HG03039 (cell line): Measurements from ENCODE around the gene DUSP22.
"Not testable (repeated sequence)": the region's sequence is repeated elsewhere in the genome, so short reads cannot be mapped to it uniquely, and the experiment has no call there.

Experiments
- ATAC-seq: cut with Tn5 transposase; IDR thresholded peaks from one replicate; pipeline ENCODE4 v1.9.1; 2021; ENCODE audit warnings: mild to moderate bottlenecking, moderate library complexity; ENCODE audit not compliant: unreplicated experiment

The DUSP22 gene

DNA sequence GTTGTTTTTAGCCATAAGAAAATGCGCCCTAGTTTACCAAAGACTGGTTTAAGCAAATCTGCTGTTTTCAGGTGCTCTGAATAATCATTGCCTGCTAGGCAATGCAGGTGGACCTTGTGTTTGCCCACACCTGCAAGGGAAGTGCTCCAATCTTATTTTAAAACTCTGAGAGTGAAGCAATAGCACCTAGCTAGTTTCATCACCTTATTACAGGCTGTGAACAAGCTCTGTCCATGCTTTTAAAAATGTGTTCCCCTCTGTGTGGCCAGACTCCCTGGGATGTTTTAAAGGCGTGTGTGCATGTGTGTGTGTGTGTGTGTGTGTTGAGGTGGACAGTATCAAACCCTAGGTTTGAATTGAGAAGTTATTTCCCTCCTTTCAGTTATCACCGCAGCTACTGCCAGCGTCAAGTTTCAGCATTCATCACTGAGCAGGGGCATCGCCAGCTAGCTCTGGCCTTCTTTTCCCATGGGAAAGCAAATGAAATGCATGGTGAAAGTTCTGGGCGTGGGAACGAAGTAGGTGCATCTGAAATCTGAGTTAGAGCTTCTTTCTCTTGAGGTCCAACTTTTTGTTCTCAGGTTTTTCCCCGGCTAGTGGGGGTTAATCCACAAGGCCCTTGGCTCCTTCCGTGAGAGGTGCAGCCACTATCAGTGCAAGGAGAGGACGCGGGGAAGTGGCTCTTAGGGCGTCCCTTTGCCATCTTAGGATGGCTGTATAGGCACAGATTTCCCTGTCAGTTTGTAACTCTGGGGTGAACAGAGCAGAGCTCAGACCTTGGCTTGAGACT, 30.8 kb downstream of the DUSP22 start:
- no peak for ATAC-seq

DNA sequence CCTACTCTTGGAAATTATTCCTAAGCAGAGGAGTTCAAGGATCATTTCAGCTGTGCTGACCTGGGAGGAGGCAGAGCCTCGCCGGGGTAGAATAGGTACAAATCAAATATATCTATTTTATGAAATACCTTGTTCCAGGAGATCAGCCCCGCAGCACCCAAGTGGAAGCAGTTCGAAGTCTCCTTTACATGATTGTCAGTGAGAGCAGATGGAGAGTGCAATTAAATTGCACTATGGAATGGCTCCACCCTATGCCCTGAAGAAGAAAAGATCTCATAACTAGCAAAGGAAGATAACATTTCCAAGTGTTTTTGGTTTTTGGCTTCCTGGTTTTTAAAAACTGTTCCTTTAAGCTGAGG, 31.4 kb downstream of the DUSP22 start:
- ATAC-seq = no peak

DNA sequence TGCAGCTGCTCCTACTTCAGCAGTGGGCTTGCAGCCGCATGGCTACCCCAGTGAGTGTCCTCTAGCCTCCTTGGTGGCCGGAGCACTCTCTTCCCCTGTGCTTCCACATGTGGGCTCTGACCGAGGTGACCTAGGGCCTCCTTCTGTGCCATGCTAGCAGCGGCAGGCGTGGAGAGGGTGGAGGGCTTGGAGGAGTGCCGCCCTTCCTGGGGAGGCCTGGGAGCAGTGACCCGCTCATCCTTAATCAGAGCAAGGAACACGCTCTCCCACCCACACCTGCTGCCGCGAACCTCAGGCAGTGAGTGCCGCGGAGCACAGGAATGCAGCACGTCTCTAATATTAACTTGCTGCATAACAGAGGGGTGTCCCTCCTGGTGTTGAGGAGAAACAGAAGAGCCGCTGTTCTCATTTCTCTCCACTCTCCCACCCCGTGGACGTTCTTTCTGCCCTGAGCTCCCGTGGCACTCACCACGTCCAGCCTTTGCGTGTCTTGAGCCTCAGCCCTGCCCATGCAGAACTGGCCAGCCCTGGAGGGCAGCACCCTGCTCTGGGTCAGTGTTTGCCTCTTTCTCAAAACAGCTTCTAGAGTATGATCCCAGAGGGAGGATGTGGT, 31.9 kb downstream of the DUSP22 start:
- ATAC-seq = no peak

DNA sequence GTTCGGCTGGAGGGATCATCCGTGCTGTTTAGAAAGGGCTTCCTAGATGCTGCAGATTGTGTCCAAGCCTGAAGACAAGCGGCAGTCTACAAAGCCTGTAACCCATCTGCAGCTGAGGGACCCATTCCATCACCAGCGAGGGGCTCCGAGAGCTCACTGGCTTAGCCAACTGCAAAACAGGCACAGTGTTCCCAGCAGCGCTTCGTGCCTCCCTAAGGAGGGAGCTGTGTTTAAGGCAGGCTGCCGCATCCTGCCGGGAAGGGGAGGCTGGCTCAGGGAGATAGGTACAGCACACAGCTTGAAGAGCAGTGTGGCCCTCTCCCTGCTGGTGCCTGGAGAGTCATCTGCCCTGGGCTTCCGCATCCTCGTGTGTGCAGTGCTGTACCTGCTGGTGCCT, 32.4 kb downstream of the DUSP22 start:
- no peak for ATAC-seq

DNA sequence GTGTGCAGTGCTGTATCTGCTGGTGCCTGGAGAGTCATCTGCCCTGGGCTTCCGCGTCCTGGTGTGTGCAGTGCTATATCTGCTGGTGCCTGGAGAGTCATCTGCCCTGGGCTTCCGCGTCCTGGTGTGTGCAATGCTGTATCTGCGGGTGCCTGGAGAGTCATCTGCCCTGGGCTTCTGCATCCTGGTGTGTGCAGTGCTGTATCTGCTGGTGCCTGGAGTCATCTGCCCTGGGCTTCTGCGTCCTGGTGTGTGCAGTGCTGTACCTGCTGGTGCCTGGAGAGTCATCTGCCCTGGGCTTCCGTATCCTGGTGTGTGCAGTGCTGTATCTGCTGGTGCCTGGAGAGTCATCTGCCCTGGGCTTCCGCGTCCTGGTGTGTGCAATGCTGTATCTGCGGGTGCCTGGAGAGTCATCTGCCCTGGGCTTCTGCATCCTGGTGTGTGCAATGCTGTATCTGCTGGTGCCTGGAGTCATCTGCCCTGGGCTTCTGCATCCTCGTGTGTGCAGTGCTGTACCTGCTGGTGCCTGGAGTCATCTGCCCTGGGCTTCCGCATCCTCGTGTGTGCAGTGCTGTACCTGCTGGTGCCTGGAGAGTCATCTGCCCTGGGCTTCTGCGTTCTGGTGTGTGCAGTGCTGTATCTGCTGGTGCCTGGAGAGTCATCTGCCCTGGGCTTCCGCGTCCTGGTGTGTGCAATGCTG, 33.0 kb downstream of the DUSP22 start:
- not testable (repeated sequence) for ATAC-seq

DNA sequence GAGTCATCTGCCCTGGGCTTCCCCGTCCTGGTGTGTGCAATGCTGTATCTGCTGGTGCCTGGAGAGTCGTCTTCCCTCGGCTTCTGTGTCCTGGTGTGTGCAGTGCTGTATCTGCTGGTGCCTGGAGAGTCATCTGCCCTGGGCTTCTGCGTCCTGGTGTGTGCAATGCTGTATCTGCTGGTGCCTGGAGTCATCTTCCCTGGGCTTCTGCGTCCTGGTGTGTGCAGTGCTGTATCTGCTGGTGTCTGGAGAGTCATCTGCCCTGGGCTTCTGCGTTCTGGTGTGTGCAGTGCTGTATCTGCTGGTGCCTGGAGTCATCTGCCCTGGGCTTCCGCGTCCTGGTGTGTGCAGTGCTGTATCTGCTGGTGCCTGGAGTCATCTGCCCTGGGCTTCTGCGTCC, 33.8 kb downstream of the DUSP22 start:
- ATAC-seq = not testable (repeated sequence)

DNA sequence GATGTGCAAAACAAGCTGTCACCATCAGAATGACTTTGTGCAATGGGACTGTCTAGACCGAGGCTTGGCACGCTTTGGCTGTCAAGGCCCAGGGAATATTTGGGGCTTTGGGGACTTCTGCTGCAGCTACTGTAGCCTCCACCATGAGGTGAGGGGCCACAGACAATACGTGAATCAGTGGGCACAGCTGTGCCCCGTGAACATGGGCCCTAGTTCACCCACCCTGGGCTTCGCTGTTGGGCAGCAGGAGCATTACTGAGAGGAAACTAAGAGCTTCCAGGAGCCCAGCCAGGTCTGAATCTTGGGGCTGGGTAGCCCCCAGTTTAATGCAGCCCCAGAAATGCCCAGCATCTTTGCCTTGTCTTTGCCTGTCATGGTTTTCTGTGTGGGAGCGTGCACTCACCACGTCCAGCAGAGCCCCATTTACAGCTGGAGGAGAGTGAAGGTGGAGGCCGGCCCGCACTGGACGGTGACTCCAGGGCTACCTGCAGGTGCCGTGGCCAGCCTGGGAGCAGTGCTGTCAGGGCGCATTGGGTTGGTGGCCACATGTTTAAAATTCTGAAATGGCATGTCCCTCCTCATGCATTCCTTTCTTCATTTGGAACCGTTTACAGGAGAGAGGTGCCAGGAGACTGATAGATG, 34.7 kb downstream of the DUSP22 start:
- no peak for ATAC-seq

DNA sequence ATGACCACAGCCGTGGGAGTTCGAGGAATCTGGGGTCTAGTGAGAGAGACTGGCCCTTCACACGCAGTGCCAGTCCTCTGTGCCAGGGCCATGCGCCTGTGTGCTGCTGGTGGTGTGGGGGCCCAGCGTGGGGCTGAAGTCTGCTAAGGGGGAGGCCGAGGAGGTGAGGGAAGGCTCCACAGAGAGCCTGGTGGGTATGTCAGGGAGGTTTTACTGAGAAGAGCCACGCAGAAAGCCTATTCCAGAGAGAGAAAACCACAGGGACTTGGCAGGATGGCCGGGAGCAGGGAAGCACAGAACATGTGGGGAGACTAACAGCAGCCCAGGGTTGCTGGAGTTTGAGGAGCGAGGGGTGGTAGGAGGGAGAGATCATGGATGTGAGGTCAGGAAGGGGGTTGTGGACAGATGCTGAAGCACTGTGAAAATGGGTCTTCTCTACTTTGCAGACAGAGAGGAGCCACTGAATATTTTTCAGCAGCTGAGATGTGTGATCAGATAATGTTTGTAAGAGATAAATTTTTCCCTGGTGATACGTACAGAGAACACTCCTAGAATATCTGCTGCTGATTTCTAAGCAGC, 35.3 kb downstream of the DUSP22 start:
- ATAC-seq = no peak

DNA sequence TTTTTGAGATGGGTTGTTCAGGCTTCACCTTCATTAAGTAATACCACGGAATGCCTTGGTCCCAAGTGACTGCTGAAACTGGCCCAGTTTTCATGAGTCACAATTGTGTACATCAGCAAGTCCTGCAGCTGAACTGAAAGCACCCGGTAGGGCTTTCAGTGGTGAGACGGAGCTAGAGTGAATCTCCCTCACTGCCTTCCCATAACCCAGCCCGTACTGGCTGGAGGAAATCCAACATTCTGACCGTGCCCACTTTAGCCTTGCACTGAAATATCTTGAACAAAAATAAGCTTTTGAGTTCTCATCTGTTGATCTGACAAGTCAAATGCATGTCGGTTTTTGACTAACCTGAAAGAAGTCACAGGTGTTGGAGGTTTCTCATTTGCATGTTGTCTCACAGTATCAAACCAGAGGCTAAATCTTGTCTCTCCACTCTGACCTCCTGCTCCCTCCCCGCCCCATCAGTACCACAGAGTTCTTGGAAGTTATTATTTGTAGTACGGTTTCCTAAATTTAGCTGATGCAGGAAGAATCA, 35.9 kb downstream of the DUSP22 start:
- peak; percentile 71 for ATAC-seq

DNA sequence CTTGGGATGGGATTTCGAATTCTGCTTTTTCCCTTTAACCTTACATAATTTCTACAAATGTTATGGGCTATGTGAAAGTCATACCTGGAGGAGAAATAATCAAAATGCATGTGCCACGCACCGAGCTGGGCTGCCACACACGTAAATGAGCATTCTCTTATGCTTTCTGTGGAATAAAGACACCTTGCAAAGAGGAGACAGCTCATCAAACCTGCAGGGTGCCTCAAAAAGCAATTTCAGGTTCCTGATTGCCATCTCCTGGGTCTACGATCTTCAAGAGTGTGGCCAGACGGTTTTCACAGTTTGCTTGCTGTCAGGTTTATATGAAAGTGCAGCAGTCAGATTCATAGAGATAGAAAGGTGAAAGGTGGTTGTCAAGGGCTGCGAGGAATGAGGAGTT, 36.6 kb downstream of the DUSP22 start:
- no peak for ATAC-seq

DNA sequence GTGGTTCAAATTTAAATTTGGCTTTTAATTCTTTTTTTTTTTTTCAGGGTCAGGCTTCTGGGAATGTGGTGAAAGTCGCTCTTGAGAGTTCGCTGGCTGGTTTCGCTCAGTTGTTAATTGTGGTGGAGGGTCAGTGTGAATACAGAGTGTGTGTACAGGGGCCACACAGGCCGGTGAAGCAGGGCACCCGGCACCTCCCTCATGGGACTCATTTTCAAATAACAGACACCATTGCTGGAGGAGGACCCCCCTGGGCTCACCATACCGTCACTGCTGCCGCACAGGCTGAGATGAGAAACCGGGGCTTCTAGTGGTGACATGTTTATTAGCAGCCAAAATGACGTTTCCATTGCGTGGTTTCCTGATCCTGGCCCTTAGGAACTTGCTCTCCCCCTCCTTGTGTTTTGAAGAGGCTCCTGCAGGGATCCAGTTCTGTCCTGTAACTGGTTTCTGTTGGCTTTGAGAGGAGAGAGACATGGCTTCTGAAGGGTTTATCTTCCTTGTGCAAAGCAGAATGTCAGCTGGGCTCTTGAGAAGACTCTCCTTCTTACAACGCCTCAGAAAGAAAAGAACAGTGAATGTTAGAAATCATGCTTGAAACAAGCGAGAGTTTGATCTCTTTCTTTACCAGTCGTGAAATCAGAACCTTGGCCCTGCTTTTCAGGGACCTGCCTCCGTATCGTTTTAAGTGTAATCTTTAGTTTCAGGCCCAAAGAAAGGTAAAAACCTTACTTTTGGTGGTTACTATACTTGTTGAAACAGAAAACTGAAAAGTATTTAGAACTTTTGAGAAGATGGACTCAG, 37.8 kb downstream of the DUSP22 start:
- ATAC-seq = no peak

DNA sequence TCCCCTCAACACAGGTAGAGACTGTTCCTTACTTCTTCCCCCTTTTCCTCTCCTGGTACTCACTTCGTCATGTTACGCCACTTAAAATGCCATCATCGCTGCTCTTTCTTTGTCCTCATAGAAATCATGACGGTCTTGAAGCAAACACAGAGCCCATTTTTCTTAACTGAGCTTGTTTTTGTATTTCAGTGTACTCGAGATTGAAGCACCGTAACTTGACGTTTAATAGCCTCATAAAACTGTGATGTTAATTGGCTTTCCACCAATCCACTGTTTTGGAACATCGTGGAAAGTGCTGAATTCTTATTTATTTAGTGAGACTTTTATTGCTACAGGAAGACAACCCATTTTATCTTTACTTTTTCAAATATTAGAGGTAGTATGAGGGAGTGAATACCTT, 38.7 kb downstream of the DUSP22 start:
- no peak for ATAC-seq

DNA sequence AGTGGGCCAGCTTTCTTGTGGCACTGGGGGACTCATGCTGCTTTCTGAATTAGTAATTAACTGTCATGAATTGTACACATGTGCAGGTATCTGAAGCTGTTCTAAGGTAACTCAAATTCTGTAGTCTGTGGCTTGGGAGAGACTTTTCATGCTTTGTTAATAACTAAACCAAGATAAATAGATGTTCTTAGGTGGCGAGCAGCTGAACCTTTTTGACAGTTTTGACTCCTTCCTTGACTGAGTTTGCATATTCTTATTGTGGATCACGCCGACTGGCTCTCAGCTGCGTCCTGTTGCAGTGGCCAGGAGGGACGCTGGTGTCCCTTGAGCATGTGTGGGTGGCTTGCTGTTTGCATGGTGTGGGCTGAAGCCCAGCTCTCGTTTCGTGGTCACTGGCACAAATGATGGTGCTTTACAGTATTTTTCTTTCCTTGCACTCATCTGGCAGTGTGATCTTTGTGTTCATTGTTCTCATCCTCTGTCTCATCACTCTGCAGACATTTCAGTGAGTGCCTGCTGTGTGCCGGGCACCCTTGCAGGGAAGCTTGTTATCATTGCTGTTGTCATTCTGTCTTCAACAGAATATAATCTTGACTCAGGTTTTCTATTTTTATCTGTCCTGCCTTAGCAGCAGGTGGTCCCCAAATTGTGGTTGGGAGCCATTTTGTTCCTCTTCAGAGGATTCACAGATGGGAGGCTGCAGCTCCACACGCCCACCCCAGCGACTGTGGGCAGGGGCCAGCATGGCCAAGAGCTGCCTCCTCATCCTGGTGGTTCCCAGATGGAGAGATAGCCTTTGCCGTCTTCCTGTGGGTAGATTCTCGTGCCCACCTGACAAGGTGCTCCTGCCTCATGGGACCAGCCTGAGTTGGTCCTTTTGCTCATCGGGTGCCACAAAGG, 39.6 kb downstream of the DUSP22 start:
- ATAC-seq = peak; percentile 28

DNA sequence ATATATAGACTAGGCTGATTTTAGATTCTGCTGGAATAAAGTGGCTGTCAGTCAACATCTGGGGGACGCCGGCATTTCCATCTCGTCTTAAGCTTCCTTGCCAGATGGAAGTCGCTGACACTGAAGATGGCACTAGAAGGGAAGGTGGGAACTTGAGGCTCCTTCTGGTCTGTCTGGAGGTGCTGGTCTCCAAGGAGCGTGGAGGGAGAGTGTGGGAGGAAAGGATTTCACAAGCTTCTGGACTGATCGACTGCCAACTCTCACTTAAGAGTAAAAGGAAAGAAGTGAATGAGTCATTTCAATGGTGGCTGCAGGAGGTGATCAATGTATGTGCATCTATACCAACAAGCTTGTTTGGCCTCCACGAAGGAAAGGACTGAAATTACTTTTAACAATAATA, 40.4 kb downstream of the DUSP22 start:
- no peak for ATAC-seq

DNA sequence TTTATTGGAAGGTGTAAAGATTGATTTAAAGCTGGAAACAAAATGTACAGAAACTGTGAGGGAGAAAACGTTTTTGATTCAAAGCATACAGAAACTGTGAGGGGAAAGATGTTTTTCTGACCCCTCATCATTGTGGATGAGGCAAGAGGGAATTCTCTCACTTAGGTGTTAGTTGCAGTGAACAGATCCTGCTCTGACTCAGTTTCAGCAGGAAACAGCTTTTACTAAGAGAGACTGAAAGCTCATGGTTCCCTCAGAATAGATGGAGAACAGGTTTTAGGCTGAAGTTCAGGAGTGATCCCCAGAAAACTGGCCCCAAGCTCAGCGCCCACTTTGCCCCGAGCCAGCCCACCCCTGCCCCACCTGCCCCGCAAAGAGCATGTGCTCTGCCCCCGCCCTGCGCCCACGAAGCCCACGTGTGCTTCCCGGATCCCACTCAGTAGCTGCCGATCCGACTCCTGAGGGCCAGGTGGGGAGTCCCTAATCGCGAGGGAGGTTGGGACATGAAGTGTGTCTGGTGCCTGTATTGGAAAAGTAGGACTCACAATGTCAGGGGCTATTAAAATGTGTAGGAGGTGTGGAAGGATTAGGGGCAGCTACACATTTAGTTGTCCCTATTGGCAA, 41.2 kb downstream of the DUSP22 start:
- ATAC-seq = no peak

DNA sequence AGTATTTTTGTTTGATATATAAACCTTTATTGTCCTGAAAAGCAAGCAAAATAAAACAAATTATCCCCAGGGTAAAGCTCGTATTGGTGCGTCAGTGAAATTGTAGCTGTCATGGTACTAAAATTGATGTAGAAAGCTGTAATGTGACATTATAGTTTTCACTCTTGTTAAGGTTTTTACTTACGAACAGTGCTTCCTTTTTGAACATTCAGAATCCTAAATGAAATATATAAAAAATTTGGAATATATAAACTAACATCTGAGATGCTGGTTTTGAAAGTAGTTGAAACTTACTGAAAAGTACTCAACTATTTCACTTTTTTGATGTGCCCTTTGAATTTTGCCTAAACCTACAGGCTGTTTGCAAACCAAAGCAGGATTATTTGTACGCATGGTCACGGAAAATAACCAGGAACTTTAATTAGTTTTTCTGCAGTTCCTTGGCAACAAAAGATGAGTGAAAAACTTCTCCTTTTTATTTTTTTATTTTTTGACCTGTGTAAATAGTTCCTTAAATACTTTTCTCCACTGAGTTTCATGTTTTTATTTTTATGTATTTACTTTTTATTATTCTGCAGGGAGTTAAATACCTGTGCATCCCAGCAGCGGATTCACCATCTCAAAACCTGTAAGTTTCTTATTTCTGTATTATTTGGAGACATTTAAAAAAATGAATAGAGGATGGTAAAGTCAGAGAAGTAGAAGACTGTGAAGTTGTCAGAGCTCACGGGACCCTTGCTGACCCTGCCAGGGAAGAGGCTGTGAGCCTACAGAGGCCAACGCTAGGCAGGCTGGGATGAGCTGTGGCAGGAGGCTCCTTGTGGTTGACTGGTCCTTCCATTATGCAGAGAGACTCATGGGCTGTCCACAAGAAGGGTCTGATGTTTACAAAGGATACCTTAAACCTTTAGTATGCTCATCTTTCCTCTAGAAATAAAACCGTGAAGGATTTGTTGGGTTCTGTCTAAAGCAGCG, 42.5 kb downstream of the DUSP22 start:
- no peak for ATAC-seq

DNA sequence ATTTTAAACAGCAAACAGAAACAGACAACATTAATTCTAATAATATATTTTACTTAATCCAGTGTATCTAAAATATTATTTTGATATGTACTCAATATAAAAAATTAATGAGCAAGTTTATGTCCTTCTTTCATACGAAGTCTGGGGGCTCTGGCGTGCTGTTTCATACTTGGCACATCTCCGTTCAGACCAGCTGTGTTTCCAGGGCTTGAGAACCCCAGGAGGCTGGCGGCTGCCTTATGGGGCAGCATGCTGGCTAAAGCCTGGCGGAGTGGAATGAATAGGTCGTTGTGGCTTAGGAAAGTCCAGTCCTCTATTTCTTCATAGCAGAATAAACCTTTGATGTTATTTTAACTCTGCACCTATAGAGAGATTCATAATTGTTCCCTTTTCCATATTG, 43.3 kb downstream of the DUSP22 start:
- no peak for ATAC-seq
